NCI-H82 treated with DMSO at 0.1 percent for 48 hours (cell line): ENCODE data around the gene MAP4K3.

Experiments used
- DNase-seq: peaks from one replicate; lab custom pipeline; 2025; ENCODE audit not compliant: unreplicated experiment; lab: John Stamatoyannopoulos, UW

The MAP4K3 gene

DNA sequence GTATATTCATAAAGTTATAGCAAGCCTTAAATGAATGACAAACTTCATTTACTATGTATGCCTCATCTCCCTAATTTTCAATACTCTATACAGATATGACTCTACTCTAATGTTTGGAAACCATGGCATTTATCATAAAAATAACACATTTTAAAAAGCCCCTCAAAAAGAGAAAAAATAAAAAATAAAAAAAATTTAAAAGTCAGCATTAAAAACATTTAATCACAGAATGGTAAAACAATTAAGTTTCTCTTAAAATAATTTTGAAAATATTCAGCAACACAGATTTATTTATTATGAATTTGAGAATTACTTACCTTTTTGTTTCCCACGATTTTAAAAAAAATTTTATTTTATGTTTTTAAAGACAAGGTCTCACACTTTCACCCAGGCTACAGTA lies 128.3 kb downstream of the MAP4K3 start:
- no peak for DNase-seq

DNA sequence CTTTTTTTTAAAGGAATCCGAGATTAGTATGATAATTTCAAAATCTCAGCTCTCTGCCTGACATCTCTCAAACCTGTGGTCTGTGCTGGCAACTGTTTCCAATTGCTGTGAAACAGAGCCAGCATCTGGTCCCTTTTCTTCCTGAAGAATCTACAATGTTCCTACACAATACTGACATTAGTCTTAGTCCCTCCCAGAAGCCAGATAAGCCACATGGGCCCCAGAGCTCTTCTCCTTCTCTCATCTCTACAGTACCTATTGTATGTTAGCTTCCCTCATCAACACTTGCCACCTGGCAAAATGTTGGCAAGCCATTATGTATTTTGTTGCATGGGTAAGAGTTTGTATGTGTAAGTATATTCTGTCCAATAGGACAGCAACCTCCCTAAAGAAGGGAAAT lies 130.5 kb downstream of the MAP4K3 start:
- no peak for DNase-seq

DNA sequence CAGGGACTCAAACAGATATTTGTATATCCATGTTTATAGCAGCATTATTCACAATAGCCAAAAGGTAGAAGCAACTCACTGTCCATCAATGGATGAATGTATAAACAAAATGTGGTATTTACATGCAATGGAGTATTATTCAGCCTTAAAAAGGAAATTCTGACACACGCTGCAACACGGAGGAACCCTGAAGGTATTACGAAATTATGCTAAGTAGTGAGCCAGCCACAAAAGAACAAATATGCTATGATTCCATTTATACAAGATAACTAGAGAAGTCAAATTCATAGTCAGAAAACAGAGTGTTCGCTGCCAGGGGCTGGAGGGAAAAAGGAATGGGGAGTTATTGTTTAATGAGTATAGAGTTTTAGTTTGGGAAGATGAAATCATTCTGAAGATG lies 132.4 kb downstream of the MAP4K3 start:
- no peak for DNase-seq

DNA sequence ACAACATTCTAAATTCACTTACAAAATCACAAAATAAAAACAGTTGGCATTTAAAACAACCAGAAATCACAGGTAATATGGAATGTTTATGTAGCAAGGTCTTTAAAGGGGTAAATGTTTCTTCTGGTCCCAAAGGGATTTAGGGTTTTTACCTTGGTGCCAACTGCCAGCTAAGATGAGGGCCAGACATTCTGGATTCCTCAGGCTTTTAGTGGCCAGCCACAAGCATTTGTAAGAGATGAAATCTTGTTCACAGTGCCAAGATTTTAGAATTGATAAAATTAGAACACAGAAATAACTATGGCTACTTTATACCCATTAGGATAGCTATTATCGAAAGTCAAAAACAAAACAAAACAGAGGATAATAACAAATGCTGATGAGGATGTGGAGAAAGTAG lies 132.9 kb downstream of the MAP4K3 start:
- no peak for DNase-seq

DNA sequence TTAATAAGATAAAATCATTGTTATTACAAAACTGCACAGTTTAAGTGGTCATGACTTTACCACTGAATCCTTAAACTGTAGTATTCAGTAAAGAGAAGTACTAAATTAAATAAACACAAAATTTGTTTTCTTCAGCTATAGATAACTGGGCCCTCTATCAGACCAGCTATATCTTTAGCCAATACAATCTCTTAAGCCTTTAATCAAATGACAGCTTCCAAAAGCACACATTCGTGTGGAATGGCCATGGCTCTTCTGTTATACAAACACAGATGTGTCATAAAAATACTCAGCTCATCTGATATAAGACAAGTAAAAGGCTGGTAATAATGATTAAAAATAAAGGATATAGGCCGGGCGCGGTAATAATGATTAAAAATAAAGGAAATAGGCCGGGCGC lies 135.7 kb downstream of the MAP4K3 start:
- no peak for DNase-seq

DNA sequence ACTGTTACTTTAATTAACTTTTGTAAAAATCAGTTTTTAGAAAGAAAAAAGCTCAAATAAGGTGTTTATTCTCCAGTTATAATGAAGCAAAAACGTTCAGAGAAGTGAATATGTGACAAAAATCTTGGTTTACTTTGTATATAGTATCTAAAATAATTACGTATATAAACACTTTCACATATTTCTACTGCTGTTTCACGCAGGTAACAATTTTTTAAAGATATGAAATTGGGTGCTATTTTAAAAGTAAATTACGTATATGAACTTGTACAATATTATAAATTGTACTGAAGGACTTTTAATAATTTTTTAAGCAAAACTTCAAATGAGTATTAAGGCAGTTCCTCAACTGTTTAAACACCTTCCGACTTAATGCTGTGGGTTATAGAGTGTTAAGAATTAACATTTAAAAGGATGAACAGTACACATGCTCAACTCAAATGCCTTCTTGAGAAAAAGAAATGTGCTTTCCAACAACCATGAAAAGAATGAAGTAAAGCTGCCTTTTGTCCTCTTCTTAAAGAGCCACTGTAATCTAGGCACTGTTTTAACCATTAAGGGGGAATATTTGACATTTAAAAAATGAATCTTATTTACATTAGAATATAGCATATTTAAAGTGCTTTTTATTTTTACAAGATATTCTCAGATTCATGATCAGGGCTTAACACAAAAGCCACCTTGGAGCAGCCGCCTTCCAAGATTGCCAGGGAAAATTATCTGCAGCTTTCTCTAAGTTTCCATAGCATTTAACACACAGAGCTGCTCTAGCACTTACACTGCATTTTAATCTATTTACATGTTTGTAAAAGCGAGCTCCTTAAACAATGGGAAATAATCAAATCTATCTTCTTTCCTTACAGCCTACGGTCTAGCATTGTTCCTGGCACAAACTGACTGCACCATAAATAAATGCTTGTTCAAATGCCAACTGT lies 136.8 kb downstream of the MAP4K3 start:
- DNase-seq, result no peak

DNA sequence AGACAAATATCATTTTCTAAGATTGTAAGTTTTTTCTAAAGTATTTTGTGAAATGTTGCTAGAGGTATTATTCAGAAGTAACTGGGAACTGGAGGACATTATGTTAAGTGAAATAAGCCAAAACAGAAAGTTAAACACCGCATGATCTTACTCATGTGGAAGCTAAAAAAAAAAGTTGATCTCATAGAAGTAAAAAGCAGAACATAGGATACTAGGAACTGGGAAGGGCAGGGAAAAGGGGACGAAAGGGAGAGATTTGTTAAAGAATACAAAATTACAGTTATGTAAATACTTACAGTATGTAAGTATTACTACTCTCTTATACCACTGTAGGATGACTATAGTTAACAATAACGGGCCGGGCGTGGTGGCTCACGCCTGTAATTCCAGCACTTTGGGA lies 146.7 kb downstream of the MAP4K3 start:
- no peak for DNase-seq

DNA sequence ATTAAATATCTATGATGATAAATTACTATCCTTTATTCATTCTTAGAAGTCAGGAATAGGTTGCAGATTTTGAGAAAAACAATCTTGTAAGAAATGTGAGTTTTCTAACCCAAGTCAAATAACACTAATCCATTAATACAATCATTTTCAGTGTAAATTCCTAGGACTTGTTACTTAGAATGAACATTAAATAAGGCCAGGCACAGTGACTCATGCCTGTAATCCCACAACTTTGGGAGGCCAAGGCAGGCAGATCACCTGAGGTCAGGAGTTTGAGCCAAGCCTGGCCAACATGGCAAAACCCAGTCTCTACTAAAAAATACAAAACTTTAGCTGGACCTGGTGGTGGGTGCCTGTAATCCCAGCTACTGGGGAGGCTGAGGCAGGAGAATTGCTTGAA lies 147.5 kb downstream of the MAP4K3 start:
- DNase-seq, result no peak

DNA sequence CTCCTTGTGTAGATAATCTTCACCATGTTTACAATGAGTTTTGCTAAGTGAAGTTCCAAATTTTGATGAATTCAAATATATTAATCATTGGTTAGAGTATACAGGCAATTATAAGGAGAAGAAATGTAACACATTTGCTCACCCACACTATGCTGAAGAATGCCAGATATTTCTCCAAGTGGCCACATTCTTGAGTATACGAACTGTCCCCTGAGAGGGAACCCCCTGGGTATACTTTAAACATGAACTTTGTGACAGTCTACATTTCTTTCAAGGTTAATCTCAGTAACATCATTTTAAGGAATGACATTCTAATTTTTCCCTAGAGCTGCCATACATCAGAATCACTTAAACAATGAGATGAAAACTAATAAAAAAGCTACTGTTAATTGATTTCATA lies 153.5 kb downstream of the MAP4K3 start:
- no peak for DNase-seq

DNA sequence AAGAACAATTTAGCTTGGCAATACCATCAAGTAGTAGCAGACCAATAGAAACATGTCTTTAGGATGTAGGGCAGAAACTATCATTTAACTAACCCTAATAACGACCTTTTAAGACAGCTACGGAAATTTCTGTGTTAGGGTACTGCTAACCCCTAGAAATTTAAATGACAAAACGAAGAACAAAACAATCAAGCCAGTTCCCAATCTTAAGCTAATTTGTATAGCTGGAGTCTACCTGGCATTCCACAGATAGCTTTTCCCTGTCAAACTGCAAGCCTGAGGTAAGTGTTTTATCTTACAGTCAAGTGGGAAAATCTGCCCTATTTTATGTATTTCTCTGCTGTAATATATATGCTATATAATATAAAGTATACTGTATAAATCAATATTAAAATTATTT lies 155.7 kb downstream of the MAP4K3 start:
- DNase-seq, result no peak

DNA sequence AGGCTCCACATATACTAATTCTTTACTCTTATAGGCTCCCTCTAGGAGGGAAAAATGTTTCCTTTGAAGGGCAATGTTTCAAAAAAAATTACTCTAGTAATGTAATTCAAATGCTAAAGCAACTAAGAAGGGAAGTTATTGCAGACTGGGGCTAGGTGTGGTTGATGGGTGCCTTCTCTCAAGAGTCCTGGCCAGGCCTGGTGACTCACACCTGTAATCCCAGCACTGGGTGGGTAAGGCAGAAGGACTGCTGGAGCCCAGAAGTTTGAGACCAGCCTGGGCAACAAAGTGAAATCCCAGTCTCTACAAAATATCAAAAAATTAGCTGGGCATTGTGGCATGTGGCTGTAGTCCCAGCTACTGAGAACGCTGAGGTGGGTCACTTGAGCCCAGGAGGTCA lies 162.1 kb downstream of the MAP4K3 start:
- DNase-seq, result no peak

DNA sequence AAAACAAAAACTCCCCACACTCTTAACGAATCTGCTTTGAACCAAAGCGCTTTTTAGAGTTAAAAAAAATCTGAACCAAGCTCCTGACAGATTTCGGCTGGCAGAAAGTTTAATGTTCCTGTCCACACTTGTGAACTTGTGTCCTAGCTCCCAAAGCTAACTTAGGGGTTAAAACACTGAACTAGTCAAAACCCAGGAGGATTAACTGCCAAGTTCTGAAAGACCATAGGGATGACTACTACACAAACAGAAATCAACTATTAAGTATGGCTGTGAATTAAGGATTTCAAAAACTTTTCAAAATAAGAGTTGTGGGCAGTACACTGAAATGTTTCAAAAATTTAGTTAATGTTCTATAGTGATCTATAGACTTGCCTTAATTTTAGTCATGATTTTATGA lies 167.1 kb downstream of the MAP4K3 start:
- no peak for DNase-seq

DNA sequence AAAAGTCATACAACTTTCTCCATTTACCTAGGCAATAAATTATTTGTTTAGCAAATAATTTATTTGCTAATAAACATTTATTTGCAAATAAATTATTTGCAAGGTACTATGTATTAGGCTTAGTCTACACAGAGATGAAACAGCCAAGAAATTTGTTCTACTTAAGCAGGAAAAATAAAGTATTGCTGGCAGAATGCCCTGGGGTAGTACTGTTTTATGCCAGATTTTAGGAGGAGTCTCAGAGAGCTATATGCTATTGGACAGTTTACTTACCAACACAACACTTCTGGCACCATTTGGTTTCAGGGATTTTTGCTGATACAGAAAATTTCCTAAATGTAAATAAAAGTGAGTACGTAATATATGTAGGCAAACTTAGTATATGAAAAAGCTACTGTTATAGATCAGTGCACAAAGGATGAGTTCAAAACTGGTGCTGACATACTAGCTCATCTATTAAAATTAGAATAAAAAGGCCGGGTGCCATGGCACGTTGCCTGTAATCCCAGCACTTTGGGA lies 170.1 kb downstream of the MAP4K3 start:
- no peak for DNase-seq

DNA sequence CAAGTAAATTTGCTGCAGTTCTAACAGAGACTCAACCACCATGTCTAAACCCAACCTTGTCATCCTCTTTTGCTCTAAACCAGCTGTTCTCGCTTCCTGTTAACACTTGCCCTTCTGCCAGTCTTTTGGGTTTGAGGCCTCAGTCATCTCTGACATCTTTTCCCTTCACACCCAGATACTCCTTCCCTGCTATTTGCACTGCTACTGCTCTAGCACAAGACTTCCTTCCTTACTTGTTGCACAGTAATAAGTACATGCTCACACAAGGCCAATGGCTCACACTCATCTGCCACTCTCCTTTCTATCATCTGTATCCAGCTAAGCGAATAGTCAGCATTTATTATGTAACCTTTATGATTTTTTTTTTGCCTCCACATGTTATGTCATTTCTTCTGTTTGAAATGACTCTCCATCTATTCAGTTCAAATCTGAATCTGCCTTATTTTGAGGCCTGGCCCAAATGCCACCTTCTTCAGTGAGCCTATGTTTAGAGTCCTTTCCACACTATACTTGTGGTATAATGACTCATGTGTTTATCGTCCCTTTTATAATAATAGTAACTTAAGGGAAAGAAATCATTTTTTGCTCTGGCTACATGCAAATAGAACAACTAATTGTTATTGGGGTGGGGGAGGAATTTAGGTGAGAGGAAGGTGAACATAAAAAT lies 170.8 kb downstream of the MAP4K3 start:
- no peak for DNase-seq

DNA sequence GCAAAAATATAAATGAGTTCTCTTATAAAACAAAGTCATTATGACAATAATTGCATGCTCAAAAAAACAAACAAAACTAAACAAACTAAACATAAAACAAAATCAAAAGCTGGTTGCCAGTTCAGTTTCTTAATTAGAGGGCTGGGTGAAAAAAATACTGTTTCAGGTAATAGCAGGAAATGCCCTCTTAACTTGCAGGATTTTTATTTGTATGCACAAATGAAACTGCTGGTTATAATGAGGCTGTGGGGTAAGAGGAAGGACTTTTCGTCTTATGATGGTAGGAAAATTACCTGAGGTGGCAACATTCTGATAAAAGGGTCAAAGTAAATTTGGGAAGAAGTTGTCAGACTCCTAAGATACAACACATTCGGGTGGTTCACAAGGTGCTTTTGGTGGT lies 171.8 kb downstream of the MAP4K3 start:
- DNase-seq, result no peak

DNA sequence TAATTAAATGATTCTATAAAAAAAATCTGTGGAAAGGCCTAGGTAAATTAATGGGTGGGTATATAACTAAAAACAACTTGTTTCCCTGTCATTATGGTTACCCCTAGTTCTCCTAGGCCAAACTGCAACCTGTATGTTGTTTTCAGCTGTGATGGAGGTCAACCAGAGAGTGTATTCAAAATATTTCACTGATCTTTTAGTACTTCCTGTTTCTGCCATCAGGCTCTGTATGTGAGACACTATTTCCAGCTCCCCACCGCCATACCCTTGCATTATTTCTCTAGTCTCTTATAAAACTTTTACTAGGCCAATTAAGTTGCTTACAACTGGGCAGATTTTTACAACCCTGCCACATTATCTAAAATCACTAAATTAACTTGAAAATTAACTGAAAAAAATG lies 172.4 kb downstream of the MAP4K3 start:
- no peak for DNase-seq

DNA sequence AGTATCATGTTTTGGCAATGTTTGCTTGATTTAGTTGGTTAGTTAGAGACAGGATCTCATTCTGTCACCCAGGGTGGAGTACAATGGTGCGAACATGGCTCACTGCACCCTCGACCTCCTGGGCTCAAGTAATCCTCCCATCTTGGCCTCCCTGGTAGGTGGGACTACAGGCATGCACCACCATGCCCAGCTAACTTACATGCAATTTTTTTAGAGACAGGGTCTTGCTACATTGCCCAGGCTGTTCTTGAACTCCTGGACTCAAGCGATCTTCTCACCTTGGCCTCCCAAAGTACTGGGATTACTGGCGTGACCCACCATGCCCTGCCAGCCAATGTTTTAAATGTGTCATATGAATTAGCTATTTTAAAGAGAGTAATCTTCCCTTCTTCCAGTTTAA lies 177.0 kb downstream of the MAP4K3 start:
- no peak for DNase-seq

DNA sequence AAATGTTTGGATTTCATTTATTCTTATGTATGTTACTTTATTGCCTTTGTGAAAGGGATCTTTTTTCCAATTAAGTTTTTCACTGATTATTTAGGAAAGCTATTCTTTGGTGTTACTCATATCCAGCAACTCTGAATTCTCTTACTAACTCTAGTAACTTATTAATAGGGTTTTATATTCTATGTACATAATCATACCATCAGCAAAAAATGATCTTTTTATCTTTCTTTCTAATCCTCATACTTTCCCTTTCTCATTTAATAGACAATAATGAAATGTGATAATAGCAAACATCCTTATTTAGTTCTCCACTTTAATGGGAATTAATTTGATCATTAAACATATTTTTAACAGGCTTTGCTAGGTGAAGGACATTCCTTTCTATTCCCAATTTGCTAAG lies 181.0 kb downstream of the MAP4K3 start:
- DNase-seq, result no peak

DNA sequence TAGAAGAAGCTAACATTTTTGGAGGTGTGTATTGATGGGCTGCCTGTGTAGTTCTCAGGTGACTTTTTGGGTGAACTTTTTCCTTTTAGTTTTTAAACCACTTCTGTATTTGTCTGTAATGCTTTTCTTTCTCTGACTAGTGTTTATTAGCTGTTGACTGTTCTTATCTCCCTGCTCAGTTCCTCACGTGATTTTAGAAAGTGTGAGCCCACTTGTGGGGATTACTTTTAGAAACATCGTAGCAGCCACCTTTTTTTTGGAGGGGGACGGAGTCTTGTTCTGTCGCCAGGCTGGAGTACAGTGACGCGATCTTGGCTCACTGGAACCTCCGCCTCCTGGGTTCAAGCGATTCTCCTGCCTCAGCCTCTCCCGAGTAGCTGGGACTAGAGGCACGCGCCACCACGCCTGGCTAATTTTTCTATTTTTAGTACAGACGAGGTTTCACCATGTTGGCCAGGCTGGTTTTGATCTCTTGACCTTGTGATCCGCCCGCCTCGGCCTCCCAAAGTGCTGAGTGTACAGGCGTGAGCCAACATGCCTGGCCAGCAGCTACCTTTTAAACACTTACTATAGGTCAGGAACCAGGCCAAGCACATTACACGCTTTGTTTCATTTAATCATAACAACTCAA lies 184.1 kb downstream of the MAP4K3 start:
- no peak for DNase-seq

DNA sequence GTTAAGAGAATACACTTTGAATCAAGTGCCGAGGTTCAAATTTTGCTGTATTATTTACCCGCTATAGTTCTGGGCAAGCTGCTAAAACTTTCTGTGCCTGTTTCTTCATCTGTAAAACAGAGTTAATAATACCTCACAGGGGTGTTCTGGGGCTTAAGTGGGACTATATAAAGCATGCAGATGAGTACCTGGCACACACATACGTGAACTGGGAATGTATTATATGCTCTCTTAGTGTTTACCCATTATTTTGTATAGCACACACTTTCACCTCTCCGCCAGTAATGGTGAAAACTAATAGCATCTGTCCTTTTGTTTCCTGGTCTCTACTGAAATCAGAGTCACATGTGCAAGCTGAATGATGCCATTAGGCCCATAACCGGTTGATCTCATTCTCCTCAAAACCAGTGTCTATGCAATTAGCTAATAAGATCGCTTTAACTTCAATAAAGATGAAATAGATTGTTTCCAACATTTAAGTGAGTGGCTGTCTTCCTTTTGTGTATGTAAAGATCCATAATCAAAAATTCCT lies 189.5 kb downstream of the MAP4K3 start:
- DNase-seq, result no peak

DNA sequence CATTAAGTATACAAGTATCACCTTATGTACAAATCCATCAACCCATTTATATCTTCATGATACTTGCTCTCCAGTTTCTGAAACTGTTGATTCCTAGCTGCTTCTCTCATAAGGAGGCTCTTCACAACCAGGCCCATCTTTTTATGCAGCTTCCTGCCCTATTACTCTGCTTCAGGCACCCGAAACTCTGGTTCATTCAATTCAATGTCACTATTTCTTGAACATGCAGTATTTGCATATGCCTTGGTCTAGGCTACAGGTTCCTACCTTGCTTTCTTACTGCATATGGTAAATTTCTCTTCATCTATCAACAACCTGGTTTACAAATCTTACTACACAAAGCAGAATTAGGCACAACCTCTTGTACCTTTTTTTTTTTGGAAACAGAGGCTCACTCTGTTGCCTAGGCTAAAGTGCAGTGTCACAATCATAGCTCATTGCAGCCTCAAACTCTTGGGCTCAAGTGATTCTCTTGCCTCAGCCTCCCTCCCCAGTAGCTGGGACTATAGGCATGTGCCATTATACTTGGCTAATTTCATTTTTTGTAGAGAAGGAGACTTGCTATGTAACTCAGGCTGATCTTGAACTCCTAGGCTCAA lies 190.6 kb downstream of the MAP4K3 start:
- DNase-seq, result no peak
